A673 (cell line): ENCODE measurements around the gene EXOC2.

ENCODE experiments used
- CTCF ChIP-seq: fragments of 300-800, 200-600 bp; sonication (generic); conservative IDR thresholded peaks from 2 replicates; pipeline ENCODE4 v1.5.1; 2017; ENCODE audit warnings: low read depth, mild to moderate bottlenecking, antibody characterized with exemption, low read length, moderate library complexity, mixed read lengths
- EZH2 ChIP-seq: fragments of 200-600 bp; sonication (generic); IDR thresholded peaks from 2 replicates; pipeline ENCODE4 v1.6.1; 2017; ENCODE audit warnings: borderline replicate concordance, low read depth, mild to moderate bottlenecking, mixed read lengths, antibody characterized with exemption, low read length; ENCODE audit not compliant: poor library complexity, severe bottlenecking

GRCh38 chr6:599576-600448, 93.1 kb downstream of the EXOC2 start:
- TF ChIP-seq CTCF (no peak), EZH2 (no peak)
